ENCODE data around the gene PRSS27. TPM values are rescaled to one million over a fixed set of nuclear protein-coding genes. Genes with fewer than 3 reads are reported as not detected.

PRSS27 gene
- total RNA-seq, 2 donors from 2014 or later, result 3.7 to 4.2 TPM

DNA sequence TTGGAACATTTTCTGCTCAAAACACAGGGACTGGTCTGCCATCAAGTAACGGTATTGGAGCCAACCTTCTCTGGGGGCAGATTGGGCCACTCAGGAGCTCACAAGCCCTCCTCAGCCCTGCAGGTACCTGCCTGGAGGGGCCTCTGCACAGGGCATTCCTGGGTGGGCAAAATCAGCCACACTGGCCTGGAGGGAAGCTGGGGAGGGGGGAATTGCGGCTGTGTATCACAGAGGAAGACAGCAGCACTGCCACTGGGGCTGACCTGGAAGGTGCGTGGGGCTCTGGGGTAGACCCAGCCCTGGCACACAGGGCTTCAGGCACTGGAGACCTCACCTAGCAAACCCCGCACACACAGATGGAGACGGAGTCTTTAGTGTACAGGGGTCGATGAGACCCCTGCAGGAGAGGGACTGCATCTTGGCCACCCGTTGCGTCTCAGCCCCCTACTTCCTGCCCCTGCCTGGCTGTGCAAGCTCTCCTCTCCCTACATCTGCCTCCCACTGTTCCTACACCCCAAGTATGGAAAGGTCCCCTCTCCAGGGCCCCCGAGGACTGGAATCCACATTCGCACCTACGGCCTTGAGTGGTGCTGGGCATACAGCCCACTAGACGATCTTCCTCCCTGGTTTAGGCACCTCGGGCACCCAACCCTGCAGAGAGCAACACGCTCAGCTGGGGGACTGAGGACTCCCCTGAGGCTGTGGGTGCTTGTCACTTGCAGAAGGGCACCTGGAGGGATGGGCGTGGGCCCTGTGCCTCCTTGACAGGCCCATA, 25.3 kb upstream of the PRSS27 start:
- Mint-ChIP-seq H3K36me3 (ENCODE audit: low read depth) (peaks cover 11% of the 10 kb centered on the region), H3K27me3 (ENCODE audit: insufficient read depth) (no peaks in the 10 kb centered on the region), H3K27ac (no peak overlapping the region), H3K9me3 (no peaks in the 10 kb centered on the region), H3K4me1 (peaks cover 2% of the 10 kb centered on the region), H3K4me3 (no peak overlapping the region)
- WGBS, 2 experiments (ENCODE audit: insufficient coverage in 1 of 2, insufficient read length in 1 of 2), result 81 to 87% methylated on average over 12 to 15 of the region's 15 CpGs
- Histone ChIP-seq H3K9me3 (ENCODE audit: control insufficient read depth, low read length) (no peaks in the 10 kb centered on the region), H3K4me1 (ENCODE audit: control insufficient read depth, insufficient read depth, low read length) (no peaks in the 10 kb centered on the region), H3K27ac (ENCODE audit: low read depth, low read length) (no peak overlapping the region), H3K27me3 (ENCODE audit: control insufficient read depth, insufficient read depth, low read length, poor library complexity, severe bottlenecking) (no peaks in the 10 kb centered on the region), H3K36me3 (ENCODE audit: control insufficient read depth, insufficient read depth, low read length) (no peaks in the 10 kb centered on the region), H3K4me3 (ENCODE audit: low read length) (no peak overlapping the region), H3K9ac (ENCODE audit: extremely low read depth, low read length, poor library complexity, severe bottlenecking) (no peak overlapping the region)
- TF ChIP-seq, protein P1, sequence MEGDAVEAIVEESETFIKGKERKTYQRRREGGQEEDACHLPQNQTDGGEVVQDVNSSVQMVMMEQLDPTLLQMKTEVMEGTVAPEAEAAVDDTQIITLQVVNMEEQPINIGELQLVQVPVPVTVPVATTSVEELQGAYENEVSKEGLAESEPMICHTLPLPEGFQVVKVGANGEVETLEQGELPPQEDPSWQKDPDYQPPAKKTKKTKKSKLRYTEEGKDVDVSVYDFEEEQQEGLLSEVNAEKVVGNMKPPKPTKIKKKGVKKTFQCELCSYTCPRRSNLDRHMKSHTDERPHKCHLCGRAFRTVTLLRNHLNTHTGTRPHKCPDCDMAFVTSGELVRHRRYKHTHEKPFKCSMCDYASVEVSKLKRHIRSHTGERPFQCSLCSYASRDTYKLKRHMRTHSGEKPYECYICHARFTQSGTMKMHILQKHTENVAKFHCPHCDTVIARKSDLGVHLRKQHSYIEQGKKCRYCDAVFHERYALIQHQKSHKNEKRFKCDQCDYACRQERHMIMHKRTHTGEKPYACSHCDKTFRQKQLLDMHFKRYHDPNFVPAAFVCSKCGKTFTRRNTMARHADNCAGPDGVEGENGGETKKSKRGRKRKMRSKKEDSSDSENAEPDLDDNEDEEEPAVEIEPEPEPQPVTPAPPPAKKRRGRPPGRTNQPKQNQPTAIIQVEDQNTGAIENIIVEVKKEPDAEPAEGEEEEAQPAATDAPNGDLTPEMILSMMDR (conservative IDR thresholded peaks at IDR 0.05), result no peak
- no peak for DNase-seq

DNA sequence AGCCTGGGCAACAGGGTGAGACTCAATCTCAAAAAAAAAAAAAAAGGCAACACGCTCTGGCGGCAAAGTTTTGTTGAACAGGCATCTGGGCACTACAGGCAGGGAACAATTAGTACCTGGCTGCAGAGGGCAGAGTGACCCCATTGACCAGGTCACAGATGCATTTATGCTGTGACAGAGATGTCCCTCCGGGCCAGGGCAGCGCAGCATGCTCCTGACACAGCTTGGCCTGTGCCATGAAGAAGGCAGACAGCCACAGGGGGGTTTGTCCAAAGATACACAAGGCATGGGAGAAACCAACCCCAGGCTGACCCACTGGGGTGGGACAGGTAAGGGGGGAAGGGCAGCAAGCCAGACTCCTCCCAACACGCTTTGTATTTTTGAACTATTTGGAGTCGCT, 24.7 kb upstream of the PRSS27 start:
- WGBS, 2 experiments (ENCODE audit: insufficient coverage in 1 of 2, insufficient read length in 1 of 2), result 90 to 95% methylated on average over 5 to 6 of the region's 6 CpGs
- Mint-ChIP-seq H3K36me3 (ENCODE audit: low read depth) (peaks cover 6% of the 10 kb centered on the region), H3K27ac (no peak overlapping the region), H3K27me3 (ENCODE audit: insufficient read depth) (no peaks in the 10 kb centered on the region), H3K9me3 (no peaks in the 10 kb centered on the region), H3K4me3 (no peak overlapping the region), H3K4me1 (peaks cover 2% of the 10 kb centered on the region)
- Histone ChIP-seq H3K9me3 (ENCODE audit: control insufficient read depth, low read length) (no peaks in the 10 kb centered on the region), H3K36me3 (ENCODE audit: control insufficient read depth, insufficient read depth, low read length) (no peaks in the 10 kb centered on the region), H3K4me1 (ENCODE audit: control insufficient read depth, insufficient read depth, low read length) (no peaks in the 10 kb centered on the region), H3K4me3 (ENCODE audit: low read length) (no peak overlapping the region), H3K27me3 (ENCODE audit: control insufficient read depth, insufficient read depth, low read length, poor library complexity, severe bottlenecking) (no peaks in the 10 kb centered on the region), H3K9ac (ENCODE audit: extremely low read depth, low read length, poor library complexity, severe bottlenecking) (no peak overlapping the region), H3K27ac (ENCODE audit: low read depth, low read length) (no peak overlapping the region)
- TF ChIP-seq, protein P1 (conservative IDR thresholded peaks at IDR 0.05), result no peak
- no peak for DNase-seq

DNA sequence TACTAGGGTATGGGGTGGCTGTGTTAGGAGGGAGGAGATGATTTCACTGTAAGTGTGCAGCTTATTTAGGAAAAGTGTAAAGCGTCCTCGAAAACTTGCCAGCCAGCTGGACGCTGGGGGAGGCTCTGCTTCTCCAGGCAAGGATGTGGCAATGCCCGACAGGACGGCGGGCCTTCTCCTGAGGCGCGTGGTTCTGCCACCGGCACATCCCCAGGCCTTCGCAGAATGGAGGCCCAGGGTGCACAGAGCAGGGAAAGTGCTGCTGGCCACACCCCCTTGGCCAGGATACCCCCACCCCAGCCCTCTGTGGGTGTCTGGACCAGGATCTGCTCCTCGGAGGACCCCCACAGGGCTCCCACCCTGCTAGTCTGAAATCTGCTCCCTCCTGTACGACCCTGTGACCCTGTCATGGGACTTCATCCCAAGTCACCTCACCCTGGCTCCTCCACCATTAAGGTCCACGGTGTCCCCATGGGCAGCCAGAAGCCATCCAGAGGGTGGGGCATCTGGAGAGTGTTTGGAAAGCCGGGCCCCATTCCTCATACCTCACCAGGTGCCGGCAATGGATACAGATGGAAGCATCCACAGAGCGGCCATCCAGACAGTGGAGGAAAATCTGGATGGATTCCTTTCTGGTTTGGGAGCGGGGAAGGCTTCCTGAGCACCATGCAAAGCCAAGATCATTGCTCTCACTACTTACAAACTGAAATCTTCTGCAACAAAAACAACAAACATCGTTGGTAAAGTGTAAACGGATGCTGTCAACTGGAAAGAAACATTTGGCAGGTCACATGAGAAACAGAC, 23.2 kb upstream of the PRSS27 start:
- Histone ChIP-seq H3K27ac (ENCODE audit: low read depth, low read length) (no peak overlapping the region), H3K9ac (ENCODE audit: extremely low read depth, low read length, poor library complexity, severe bottlenecking) (no peak overlapping the region), H3K9me3 (ENCODE audit: control insufficient read depth, low read length) (no peaks in the 10 kb centered on the region), H3K4me1 (ENCODE audit: control insufficient read depth, insufficient read depth, low read length) (no peaks in the 10 kb centered on the region), H3K27me3 (ENCODE audit: control insufficient read depth, insufficient read depth, low read length, poor library complexity, severe bottlenecking) (no peaks in the 10 kb centered on the region), H3K4me3 (ENCODE audit: low read length) (no peak overlapping the region), H3K36me3 (ENCODE audit: control insufficient read depth, insufficient read depth, low read length) (no peaks in the 10 kb centered on the region)
- H3K27me3 Mint-ChIP-seq (ENCODE audit: insufficient read depth), result no peaks in the 10 kb centered on the region
- TF ChIP-seq, protein P1 (conservative IDR thresholded peaks at IDR 0.05), result no peak
- H3K4me3 Mint-ChIP-seq, result no peak overlapping the region
- H3K9me3 Mint-ChIP-seq, result no peaks in the 10 kb centered on the region
- H3K36me3 Mint-ChIP-seq (ENCODE audit: low read depth), result no peaks in the 10 kb centered on the region
- WGBS, 2 experiments (ENCODE audit: insufficient coverage in 1 of 2, insufficient read length in 1 of 2), result 92 to 94% methylated on average over 8 to 19 of the region's 19 CpGs
- H3K4me1 Mint-ChIP-seq, result peaks cover 2% of the 10 kb centered on the region
- no peak for DNase-seq
- H3K27ac Mint-ChIP-seq, result no peak overlapping the region

Data from endodermal cell (in vitro differentiated cells).